ENCODE data around the gene RPS27A.
"Not testable (repeated sequence)": the region's sequence is repeated elsewhere in the genome, so short reads cannot be mapped to it uniquely, and the experiment has no call there.

The RPS27A gene

GRCh38 chr2:55239656-55240222 is 7.3 kb downstream of the RPS27A start:
- no peak for DNase-seq (ENCODE audit: low spot score)

GRCh38 chr2:55241582-55241981 is 9.1 kb downstream of the RPS27A start:
- not testable (repeated sequence) for DNase-seq (ENCODE audit: low spot score)

- no peak for DNase-seq (ENCODE audit: low spot score)
Measured at GRCh38 chr2:55242617-55243016, 10.1 kb downstream of the RPS27A start.

- no peak for DNase-seq (ENCODE audit: low spot score)
Measured at GRCh38 chr2:55245411-55245810, 12.9 kb downstream of the RPS27A start.

- DNase-seq (ENCODE audit: low spot score): no peak
Measured at GRCh38 chr2:55247025-55247424, 14.5 kb downstream of the RPS27A start.

- DNase-seq (ENCODE audit: low spot score): no peak
Measured at GRCh38 chr2:55252832-55253231, 20.3 kb downstream of the RPS27A start.

- not testable (repeated sequence) for DNase-seq (ENCODE audit: low spot score)
Measured at GRCh38 chr2:55259586-55259985, 27.1 kb downstream of the RPS27A start.

- peak; percentile 7 for DNase-seq (ENCODE audit: low spot score)
Measured at GRCh38 chr2:55268288-55268906, 35.9 kb downstream of the RPS27A start.

GRCh38 chr2:55268907-55269644 is 36.6 kb downstream of the RPS27A start, which contains the start of gene MTIF2:
Gene MTIF2, minus strand, starts transcription at chr2:55269231. Its CDS starts 5,373 bp downstream, at chr2:55263858.
- peak; percentile 94 for DNase-seq (ENCODE audit: low spot score)

GRCh38 chr2:55269645-55269990 is 37.1 kb downstream of the RPS27A start:
- no peak for DNase-seq (ENCODE audit: low spot score)

GRCh38 chr2:55274346-55274745 is 41.9 kb downstream of the RPS27A start:
- DNase-seq (ENCODE audit: low spot score): not testable (repeated sequence)

GRCh38 chr2:55277310-55277709 is 44.8 kb downstream of the RPS27A start:
- DNase-seq (ENCODE audit: low spot score): no peak

GRCh38 chr2:55279214-55279835 is 46.8 kb downstream of the RPS27A start:
- not testable (repeated sequence) for DNase-seq (ENCODE audit: low spot score)

GRCh38 chr2:55279859-55280424 is 47.5 kb downstream of the RPS27A start:
- not testable (repeated sequence) for DNase-seq (ENCODE audit: low spot score)

- not testable (repeated sequence) for DNase-seq (ENCODE audit: low spot score)
Measured at GRCh38 chr2:55280851-55281546, 48.5 kb downstream of the RPS27A start.

- peak; percentile 76 for DNase-seq (ENCODE audit: low spot score)
Measured at GRCh38 chr2:55282110-55282917, 49.8 kb downstream of the RPS27A start.

GRCh38 chr2:55283083-55283482 is 50.6 kb downstream of the RPS27A start:
- no peak for DNase-seq (ENCODE audit: low spot score)
